Amniotic epithelial cell (primary cell): ENCODE data around the gene RPRD1A.

Experiments used
- DNase-seq: peaks from one replicate; pipeline ENCODE4 v3.0.0-alpha.2; 2010; ENCODE audit warnings: low read depth

RPRD1A gene

DNA sequence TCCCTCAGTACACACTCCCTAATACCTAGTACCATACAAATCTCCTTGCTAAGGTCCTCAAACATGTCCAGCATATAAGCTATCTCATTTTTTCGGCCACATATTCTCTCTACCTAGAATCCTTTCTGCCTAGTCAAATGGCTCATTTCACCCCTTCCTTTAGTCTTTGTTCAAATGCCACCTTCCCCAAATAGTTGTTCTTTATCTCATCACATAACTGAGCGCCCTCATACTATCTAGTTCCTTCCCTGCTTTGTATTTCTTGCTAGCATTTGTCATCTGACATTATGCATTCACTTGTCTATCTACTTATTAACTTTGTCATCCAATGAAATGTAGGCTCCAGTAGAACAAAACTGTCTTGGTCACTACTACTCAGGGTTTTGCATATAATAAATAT, 35.5 kb downstream of the RPRD1A start:
- DNase-seq: no peak

DNA sequence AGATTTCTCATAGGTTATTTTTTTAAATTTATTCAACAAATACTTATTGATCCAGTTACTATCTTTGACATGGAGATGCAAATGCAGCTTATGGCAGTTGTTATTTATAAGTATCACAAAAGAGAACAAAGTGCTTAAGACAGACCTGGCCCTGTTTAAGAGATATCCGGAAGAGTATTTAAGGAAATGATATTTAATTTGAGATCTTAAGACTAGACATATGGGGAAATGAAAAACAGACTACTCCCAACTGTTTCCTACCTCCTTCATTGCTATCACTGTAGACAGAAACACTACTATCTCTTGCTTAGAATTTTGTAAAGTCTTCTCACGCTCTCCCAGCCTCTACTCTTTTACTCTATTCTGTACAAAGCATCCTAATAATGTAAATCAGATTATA, 36.0 kb downstream of the RPRD1A start:
- no peak for DNase-seq

- peak; percentile 84 for DNase-seq
Measured at GRCh38 chr18:36028859-36029258, 38.5 kb downstream of the RPRD1A start.

DNA sequence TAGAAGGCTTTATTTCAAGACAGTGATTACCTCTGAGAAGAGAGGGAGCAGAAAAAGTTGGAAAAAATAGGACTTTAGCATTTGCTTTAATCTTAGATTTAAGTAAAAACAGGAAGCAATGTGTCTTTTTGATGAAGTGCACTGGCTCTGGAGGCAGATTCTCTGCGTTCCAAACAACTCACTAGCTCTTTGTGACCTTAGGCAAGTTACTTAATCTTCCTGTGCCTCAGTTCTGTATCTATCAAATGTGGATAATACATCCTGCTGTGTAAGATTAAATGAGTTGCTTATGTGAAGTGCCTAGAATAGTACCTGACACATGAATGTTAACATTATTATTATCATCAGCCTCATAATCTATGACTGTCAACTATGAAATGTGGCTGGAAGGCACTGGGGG, 42.3 kb downstream of the RPRD1A start:
- DNase-seq: peak; percentile 96

GRCh38 chr18:36024241-36024640, 43.1 kb downstream of the RPRD1A start:
- peak; percentile 72 for DNase-seq

DNA sequence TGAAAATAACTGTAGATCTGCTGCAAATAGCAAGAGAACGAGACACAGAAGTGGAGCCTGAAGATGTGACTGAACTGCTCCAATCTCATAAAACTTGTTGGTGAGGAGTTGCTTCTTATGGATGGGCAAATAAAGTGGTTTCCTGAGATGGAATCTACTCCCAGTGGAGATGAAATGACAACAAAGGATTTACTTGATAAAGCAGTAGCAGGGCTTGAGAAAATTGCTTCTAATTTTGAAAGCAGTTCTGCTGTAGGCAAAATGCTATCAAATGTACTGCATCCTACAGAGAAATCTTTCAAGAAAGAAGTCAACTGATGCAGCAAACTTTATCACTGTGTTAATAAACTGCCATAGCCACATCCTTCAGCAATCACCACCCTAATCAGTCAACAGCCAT, 44.0 kb downstream of the RPRD1A start:
- peak; percentile 38 for DNase-seq

GRCh38 chr18:36020174-36020711, 47.1 kb downstream of the RPRD1A start:
- DNase-seq: peak; percentile 61

DNA sequence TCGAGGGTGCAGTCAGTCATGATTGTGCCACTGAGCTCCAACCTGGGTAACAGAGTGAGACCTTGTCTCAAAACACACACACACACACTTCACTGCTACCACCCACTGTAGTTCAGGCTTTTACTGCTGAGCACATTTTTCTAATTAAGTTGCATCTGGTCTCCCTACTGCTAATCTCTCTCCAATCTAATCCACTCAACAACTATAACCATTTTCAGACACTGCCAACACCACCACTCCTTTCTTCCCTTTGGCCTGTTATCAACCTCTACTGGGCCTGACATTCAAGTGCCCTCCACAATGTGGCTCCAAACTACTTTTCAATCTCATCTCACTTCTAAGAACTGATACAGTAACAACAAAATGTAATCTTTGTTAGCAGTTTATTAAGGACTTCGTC, 50.1 kb downstream of the RPRD1A start:
- no peak for DNase-seq

DNA sequence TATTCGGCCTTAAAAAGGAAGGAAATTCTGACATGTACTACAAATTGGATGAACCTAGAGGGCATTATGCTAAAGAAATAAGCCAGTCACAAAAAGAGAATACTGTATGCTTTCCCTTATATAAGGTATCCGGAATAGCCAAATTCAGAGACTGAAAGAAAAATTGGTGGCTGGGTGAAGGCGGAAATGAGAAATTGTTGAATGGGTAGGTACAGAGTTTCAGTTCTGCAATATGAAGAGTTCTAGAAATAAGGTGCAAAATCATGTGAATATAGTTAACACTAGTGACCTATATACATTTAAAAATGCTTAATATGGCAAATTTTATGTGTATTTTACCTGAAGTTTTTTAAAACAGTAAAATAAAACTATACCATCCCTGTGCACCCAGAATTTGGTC, 51.7 kb downstream of the RPRD1A start:
- DNase-seq: no peak

GRCh38 chr18:36012891-36013290, 54.5 kb downstream of the RPRD1A start:
- DNase-seq: peak; percentile 73

GRCh38 chr18:36009214-36009613, 58.1 kb downstream of the RPRD1A start:
- DNase-seq: no peak

DNA sequence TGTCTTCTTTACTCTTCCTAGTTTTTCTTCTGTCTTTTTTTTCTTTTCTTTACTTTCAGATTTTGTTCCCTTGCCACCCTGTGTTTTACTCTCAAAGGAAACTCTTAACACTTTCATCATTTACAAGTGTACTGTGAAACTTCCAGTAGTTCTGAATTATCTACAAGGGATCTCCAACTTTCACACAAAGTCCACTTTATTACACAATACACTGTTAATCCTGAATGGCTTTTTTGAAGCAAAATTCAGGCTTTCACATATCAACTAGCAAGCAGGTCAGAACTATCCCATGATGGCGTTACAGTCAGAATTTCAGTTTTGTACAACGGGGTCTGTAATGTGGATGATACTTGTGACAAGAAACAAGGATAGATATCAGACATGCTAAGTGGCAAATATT, 60.4 kb downstream of the RPRD1A start:
- no peak for DNase-seq

- no peak for DNase-seq
Measured at GRCh38 chr18:35999925-36000324, 67.4 kb downstream of the RPRD1A start.

GRCh38 chr18:35998967-35999366, 68.4 kb downstream of the RPRD1A start:
- peak; percentile 21 for DNase-seq

DNA sequence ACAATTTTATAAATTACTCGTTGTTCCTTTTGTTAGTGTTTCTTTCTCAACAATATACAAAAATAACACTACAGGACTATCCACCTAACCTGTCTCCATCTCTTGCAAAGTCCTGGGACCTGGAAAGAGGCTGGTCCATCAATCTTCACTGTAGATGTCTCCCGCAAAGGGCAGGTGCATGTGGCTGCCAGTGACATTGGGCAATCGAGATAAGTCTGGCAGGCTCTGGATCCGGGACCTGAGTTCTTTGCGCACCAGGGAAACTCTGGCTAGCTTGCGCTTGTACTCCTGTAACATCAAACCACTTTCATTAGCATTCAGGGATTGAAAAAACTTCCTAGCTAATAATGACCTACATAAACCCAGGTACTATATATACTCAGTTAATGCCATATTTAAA, 74.3 kb downstream of the RPRD1A start:
- DNase-seq: no peak

DNA sequence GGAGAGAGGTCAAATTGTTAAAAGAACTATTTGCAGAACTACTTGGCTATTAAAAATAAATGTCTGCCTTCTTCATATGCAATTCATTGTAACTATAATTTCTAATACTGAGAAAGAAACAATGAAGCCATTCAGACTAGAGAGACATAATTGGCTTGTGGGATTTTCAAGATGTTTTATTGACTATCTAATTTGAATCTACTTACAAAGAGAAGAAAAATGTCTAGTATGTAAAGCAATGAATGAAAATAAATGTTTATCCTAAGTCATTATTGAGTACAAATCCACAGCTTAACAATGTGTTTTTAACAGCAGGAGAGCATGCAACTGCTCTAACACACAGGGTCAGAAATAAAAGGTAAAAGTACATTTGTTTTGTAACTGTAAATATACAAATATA, 75.7 kb downstream of the RPRD1A start:
- no peak for DNase-seq

DNA sequence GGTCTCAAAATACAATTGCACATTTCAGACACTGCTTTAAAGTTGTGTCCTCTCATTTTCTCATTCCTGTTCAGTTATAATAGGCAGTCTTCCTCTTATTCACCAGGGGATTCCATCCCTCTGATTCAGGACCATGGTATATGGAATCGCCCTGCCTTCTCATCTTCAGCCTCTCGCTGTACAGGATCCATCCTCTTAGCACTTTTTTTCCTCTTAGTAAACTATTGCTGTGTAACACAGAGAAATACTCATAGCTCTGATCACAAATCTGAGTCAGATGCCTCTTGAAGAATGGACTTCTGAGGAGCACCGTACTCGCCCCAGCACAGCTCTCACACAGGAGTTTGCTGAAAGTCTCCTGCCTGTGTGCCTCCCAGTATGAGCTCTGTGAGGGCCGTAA, 83.5 kb downstream of the RPRD1A start:
- peak; percentile 42 for DNase-seq

GRCh38 chr18:35983147-35983546, 84.2 kb downstream of the RPRD1A start:
- DNase-seq: no peak

DNA sequence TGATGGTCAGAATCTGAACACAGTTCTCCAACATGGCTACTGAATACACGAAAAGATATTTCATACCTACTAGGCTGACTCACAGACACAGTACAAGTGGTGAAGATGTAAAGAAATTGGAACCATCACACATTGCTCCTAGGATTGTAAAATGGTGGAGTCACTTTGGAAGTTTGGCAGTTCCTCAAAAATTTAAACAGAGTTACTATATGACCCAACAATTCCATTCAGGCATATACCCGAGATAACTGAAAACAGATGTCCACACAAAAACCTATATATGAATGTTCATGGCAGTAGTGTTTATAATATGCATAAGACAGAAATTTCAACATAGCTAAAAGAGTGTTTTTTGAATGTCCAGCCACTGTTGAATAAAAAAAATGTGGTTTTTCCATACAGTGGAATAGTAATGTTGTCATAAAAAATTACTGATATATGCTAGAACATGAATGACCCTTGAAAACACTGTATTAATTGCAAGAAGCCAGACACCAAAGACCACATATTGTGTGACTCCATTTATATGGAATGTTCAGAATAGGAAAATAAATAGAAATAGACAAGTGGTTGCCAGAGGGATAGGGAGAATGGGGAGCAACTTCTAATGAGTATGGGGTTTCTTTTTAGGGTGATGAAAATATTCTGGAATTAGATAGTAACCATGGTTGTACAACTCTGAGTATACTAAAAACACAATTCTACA, 84.8 kb downstream of the RPRD1A start:
- DNase-seq: peak; percentile 19

GRCh38 chr18:35979112-35979511, 88.2 kb downstream of the RPRD1A start:
- no peak for DNase-seq

DNA sequence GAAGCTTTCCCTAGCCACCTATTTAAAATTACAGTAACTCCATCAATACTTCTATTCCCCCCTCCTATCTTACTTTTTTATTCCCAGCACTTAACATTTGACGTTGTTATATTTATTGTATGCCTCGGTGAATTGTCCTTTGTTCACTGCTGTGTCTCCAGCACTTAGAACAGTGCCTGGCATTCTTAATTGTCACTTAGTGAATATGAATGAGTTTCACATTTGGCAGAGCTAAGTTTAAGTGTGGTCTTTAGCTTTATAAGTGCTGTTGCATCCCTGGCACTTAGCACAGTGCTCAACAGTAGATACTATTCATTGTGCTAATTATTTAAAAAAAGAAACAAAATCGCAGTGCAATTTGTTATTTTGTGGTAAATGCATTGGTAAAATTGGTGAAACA, 93.2 kb downstream of the RPRD1A start:
- DNase-seq: no peak

DNA sequence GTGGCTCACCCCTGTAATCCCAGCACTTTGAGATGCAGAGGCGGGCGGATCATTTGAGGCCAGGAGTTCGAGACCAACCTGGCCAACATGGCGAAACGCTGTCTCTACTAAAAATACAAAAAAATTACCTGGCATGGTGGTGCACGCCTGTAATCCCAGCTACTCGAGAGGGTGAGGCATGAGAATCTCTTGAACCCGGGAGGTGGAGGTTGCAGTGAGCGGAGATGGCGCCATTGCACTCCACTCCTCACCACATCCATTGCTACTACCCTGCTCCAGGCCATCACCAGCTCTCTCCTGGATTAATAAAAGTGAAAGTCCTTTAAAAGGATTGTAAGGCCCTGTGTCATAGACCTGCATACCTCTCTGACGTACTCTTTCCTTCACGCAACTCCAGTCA, 93.7 kb downstream of the RPRD1A start:
- DNase-seq: no peak

GRCh38 chr18:35972197-35973000, 95.0 kb downstream of the RPRD1A start, which contains the start of gene RMP24:
TSS of gene RMP24 (plus strand) at chr18:35972679.
- peak; percentile 94 for DNase-seq
